GM12865 (cell line): ENCODE measurements around the gene TRIM77.
"Not testable (repeated sequence)": the region's sequence is repeated elsewhere in the genome, so short reads cannot be mapped to it uniquely, and the experiment has no call there.

Experiments
- DNase-seq: peaks from one replicate; pipeline ENCODE4 v3.0.0; 2010; ENCODE audit warnings: low read depth
- H3K4me3 ChIP-seq: 2 replicates; pipeline ENCODE4 v1.5.1; 2011; ENCODE audit warnings: mild to moderate bottlenecking, low read depth, low read length, control low read depth
- TF ChIP-seq, protein P1 (sequence below): IDR thresholded peaks from 2 replicates; pipeline ENCODE4 v1.5.1; 2011; ENCODE audit warnings: low read length, control low read depth, low read depth, inconsistent platforms; ENCODE audit not compliant: insufficient read depth; ENCODE audit errors: missing control alignments

The TRIM77 gene, protein sequence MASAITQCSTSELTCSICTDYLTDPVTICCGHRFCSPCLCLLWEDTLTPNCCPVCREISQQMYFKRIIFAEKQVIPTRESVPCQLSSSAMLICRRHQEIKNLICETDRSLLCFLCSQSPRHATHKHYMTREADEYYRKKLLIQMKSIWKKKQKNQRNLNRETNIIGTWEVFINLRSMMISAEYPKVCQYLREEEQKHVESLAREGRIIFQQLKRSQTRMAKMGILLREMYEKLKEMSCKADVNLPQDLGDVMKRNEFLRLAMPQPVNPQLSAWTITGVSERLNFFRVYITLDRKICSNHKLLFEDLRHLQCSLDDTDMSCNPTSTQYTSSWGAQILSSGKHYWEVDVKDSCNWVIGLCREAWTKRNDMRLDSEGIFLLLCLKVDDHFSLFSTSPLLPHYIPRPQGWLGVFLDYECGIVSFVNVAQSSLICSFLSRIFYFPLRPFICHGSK

DNA sequence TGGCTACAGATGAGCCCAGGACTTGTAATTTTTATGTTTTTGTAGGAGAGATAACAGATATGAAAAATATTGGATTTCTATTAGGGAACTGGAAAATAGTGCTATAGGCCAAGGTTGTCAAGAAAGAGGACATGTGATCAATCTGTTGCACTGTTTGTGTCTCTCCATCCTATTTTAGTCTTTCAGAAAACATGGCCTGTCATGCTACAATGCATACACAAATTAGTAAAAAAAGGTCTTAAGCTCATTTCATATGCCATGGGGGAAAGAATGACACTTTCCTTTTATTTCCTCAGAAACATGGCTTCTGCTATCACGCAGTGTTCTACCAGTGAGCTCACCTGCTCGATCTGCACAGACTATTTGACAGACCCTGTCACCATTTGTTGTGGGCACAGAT is at the start of gene TRIM77:
Gene TRIM77, plus strand, starts transcription at position 301 of the 400 bp plus-strand sequence. Its CDS starts 0 bp downstream, at position 301.
- not testable (repeated sequence) for H3K4me3 ChIP-seq, DNase-seq

DNA sequence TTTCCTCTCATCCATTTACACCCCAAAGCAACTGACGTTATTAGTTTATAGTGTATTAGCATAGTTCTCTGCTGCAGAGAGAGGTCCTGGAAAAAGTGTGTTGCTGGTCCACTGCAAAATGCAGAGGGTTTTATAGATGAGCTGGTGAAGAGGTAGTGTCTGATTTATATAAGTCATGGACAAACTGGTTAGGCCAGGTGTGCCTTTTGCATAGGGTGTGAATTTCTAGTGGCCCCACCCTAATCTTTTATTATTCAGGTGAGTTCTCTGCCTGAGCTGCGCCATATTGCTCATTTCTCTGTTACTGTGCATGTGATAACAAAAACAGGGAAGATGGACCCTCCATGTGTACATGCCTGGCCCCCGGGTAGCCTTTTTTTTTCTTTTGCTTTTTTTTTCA is 43.1 kb upstream of the TRIM77 start:
- TF ChIP-seq, protein P1, sequence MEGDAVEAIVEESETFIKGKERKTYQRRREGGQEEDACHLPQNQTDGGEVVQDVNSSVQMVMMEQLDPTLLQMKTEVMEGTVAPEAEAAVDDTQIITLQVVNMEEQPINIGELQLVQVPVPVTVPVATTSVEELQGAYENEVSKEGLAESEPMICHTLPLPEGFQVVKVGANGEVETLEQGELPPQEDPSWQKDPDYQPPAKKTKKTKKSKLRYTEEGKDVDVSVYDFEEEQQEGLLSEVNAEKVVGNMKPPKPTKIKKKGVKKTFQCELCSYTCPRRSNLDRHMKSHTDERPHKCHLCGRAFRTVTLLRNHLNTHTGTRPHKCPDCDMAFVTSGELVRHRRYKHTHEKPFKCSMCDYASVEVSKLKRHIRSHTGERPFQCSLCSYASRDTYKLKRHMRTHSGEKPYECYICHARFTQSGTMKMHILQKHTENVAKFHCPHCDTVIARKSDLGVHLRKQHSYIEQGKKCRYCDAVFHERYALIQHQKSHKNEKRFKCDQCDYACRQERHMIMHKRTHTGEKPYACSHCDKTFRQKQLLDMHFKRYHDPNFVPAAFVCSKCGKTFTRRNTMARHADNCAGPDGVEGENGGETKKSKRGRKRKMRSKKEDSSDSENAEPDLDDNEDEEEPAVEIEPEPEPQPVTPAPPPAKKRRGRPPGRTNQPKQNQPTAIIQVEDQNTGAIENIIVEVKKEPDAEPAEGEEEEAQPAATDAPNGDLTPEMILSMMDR, result no peak

DNA sequence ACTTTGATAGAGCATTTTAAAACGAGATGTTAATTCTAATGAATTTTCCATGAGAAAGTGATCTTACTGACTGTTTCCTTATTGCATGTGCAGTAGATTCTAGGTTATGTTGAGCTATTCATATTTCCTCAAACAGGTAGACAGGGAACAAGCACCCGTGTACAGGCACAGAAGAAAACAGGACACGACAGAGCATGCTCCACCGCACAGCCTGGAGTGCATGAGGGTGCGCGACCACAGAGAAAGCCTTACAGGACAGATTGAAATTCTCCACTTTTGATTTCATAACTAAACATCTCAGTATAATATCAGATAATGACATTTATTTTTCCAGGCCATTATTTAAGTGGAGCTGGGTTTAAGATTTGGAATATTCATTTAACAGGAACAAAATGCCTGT is 41.9 kb upstream of the TRIM77 start:
- DNase-seq, H3K4me3 ChIP-seq: not testable (repeated sequence)

More for the DNA sequence above, 43.1 kb upstream of the TRIM77 start:
- H3K4me3 ChIP-seq, result no peak overlapping the region
- DNase-seq, result no peak

DNA sequence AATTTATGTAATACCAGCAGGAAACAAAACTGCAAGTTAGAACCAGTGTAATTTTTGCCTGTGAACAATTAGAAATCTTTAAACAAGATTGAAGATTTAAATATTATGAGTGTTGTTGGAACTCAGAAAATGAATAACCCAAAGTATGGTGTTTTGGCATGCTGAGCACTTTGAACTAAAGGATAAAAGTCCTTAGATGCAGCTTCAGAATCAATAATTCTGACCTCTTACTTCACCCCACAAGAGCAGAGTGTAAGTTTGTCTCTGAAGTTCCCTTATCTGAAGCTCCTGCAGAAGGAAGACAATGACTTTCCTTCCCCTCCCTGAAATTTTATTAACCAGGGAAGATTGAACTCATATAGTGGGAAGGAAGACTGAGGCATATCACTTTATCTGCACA is 40.5 kb upstream of the TRIM77 start:
- not testable (repeated sequence) for DNase-seq, H3K4me3 ChIP-seq

DNA sequence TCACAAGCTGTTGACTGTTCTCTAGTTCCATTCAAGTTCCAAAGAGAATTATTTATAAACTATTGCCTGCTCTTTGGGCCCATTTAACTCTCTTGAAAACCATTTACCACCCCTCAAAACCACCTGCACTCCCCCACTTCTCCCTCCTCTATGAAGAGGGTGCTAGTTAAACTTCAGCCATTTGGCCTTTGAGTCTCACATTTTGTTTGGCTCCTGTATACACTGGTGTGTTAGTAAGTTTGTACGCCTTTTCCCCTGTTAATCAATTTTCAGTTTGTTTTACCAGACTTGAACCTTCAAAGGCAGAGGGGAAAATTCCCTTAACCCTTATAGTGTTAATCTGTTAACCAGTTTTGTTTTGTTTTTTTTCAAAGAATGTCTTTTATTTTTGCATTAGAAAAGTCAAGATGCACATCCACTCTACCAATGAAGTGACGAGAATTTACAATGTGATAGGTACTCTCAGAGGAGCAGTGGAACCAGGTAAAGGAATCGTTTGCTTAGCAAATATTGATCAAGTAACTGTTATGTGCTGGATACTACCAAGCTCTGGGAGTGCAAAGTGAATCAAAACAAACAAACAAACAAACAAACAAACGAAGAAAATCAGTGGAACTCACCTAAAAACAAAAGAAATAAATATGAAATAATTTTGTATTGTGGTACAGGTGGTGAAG is 40.0 kb upstream of the TRIM77 start:
- not testable (repeated sequence) for DNase-seq, H3K4me3 ChIP-seq

DNA sequence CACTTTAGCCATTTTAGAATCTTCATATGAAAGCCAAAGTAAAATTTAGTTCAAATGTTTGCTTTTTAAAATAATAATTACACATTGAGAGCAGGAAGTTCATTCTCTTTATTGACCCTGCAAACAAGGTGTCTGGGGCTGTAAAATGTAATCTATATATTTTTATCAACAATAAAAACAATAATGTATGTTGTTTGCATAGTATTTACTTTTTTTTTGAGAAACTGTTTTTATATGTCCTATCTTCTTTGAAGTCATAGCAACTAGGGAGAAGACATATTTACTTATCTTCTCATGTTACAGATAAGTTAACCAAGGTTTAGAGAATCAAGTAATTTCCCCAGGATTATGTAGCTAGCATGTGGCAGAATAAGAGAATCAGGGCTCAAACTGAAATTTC is 37.6 kb upstream of the TRIM77 start:
- H3K4me3 ChIP-seq, DNase-seq: not testable (repeated sequence)

DNA sequence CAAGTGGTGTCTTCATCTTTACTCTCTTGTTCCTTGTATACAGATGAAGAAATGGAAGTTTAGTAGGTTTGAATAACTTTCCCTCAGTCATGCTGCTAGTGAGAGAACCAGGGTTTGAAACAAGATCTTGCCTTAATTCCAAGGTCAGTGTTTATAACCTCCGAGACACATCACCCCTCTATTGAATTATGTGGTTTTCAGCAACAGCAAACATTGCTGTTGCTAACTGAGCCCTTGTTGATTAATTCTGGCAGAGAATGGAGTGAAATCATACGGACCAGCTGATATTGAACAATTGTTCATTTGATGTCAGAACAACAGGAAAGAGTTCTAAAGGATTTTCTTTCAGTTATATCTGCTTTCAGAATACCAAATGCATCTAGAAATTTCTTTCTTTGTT is 36.7 kb upstream of the TRIM77 start:
- DNase-seq, H3K4me3 ChIP-seq: not testable (repeated sequence)

DNA sequence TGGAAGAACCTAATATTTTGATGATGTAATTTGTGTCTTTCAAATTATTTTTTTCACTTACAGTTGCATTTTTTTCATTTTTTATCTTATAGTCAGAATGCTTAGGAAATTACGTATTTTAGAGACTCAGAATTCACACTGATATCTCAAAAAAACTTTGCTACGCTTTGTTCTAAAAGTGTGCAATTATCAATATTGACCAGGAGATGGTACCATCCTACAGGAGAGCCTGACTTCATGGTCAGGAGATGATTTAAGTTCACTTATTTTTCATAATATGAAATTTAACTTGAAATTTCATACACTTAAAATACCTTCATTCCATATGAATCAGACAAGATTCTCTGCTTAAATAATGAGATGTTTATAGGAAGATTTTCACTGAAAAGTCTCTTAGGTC is 34.7 kb upstream of the TRIM77 start:
- DNase-seq, H3K4me3 ChIP-seq: not testable (repeated sequence)

DNA sequence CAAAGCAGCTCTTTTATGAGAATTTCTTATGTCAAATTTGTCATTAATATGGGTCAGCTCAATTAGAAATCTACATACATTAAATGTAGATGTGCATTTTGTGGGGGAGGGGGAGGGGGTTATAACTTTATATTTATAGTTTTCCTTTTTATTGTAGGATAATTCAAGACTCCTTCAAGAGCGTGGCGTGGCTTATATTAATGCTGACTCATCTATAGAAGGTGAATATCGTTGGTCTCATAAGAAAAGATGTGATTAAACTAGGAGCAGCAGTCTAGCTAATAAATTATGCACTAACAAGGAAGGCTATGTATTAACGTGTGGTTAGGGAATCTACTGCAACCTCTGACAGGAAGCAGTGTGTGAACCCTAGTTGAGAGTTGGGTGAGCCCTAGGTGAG is 34.2 kb upstream of the TRIM77 start:
- not testable (repeated sequence) for H3K4me3 ChIP-seq, DNase-seq

DNA sequence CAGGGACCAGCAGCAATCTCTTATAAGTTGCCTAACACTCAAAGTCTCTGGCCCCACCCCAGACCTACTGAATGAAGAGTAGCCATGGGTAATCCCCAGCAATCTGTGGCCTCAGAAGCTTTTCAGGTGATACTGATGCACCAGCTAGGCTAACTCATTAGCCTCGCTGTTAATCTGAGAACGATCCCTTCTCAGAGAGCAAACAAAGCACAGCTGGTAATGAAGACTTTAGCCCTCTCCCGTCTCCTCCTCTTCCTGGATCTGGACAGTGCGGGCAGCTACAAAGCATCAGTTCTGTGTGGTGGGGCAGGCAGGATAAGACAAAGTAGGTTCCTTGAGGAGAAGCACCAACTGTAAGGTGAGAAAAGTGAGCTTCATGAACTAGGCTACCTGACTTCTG is 3.0 kb upstream of the TRIM77 start:
- H3K4me3 ChIP-seq, DNase-seq: not testable (repeated sequence)

DNA sequence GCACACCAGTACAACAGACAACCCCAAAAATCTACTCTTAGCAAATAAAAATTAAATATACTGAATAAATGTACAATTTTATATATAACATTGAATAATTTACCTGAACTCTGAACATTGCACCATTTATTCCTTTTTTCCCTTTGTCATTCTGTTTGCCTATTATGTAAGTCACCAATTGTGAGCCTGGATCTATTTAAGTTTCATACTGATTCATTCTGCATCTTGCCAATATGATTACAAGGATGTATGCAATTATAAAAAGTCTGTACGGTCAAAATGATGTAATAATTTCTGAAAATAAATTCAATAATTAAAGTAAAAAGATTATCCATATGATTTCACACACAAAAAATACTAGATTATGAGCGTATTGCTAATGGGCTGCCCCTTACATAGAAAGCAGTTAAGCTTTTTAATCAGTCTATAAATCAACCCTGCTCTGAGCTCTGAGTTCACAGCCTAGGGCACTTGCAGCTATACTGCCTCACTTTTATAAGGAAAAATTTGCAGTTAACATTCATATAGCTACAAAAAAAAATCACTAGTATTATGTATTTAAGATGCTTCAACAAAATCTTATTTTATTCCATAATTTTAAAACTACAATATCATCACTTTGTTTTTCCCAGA is 14.9 kb downstream of the TRIM77 start:
- not testable (repeated sequence) for DNase-seq, H3K4me3 ChIP-seq

DNA sequence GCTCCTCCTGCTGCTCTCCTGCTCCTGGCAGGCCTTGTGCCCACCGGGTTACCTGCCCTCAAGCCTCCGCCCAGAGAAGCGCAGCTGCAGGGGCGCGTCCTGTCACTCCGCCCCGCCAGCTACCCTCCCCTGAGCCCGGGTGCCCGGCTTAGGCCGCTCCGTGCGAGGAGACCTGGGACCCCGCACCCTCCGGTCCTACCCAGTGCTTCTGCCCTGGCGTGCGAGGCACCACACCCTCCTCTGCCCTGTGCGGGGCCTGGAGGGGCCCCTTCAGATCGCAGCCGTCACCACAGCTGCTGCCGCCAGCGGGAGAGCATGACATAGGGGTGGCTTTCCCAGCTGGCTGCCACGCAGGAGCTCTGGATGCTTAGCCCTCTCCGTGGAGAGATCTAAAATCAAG is 20.1 kb downstream of the TRIM77 start:
- DNase-seq, H3K4me3 ChIP-seq: not testable (repeated sequence)

DNA sequence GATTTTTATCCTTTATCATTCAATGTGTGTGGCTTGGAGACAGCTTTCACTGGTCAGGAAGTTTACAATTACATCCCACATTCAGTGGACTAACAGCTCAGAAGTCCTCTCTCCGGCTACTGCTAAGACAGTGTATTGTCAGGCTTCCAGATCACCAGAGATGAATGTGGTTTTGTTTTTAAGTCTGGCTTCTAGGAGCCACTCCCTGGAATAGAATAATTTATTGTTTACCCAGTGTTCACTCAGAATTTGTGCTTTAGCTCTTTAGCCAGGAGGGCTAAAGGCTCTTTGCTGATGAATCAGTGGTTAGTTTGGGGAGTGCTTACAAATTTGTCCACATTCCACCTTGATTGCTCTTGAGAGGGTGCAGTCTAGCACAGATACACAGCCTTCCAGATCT is 26.5 kb downstream of the TRIM77 start:
- no peak overlapping the region for H3K4me3 ChIP-seq
- DNase-seq, result no peak
- TF ChIP-seq, protein P1, result no peak
